ENCODE measurements around the gene ITIH3. TPM values are rescaled to one million over a fixed set of nuclear protein-coding genes. Genes with fewer than 3 reads are reported as not detected.

The ITIH3 gene
- polyA plus RNA-seq, 1 donor from 2014 or later: not detected

GRCh38 chr3:52789746-52790040 lies 4.9 kb upstream of the ITIH3 start:
- Histone ChIP-seq H3K9me2 (ENCODE audit: insufficient read depth, low read length) (no peaks in the 10 kb centered on the region), H3K79me2 (replicated peaks; ENCODE audit: insufficient read depth, low read length) (no peaks in the 10 kb centered on the region), H3K27ac (ENCODE audit: low read length) (no peak overlapping the region), H2AFZ (ENCODE audit: low read depth, low read length) (no peak overlapping the region), H4K20me1 (ENCODE audit: insufficient read depth) (no peaks in the 10 kb centered on the region), H3K4me3 (ENCODE audit: low read length) (no peak overlapping the region), H3K4me2 (ENCODE audit: low read length) (no peak overlapping the region), H3F3A (ENCODE audit: insufficient read depth, low read length, poor library complexity, severe bottlenecking) (no peaks in the 10 kb centered on the region), H3K36me3 (ENCODE audit: insufficient read depth, low read length) (no peaks in the 10 kb centered on the region), H3K9ac (ENCODE audit: low read length) (no peak overlapping the region), H3K27me3 (ENCODE audit: insufficient read depth, low read depth, low read length) (no peaks in the 10 kb centered on the region), H3K9me3 (ENCODE audit: low read length) (no peaks in the 10 kb centered on the region)
- TF ChIP-seq MXI1 (conservative IDR thresholded peaks at IDR 0.05; ENCODE audit: poor library complexity, severe bottlenecking) (no peak), CTCF (IDR thresholded peaks at IDR 0.05; ENCODE audit: poor library complexity, severe bottlenecking) (no peak), RAD21 (conservative IDR thresholded peaks at IDR 0.05) (no peak), EZH2 (IDR thresholded peaks at IDR 0.05; ENCODE audit: borderline replicate concordance, insufficient read depth, low read length, poor library complexity, severe bottlenecking) (no peak), SMC3 (conservative IDR thresholded peaks at IDR 0.05; ENCODE audit: poor library complexity) (no peak), POLR2AphosphoS5 (IDR thresholded peaks at IDR 0.05) (no peak), EP300 (conservative IDR thresholded peaks at IDR 0.05; ENCODE audit: poor library complexity, severe bottlenecking) (no peak), TAF1 (IDR thresholded peaks at IDR 0.05; ENCODE audit: low read depth) (no peak), REST (IDR thresholded peaks at IDR 0.05; ENCODE audit: borderline replicate concordance) (no peak)

GRCh38 chr3:52790337-52790736 lies 4.3 kb upstream of the ITIH3 start:
- Histone ChIP-seq H3F3A (ENCODE audit: insufficient read depth, low read length, poor library complexity, severe bottlenecking) (no peaks in the 10 kb centered on the region), H2AFZ (ENCODE audit: low read depth, low read length) (no peak overlapping the region), H3K36me3 (ENCODE audit: insufficient read depth, low read length) (no peaks in the 10 kb centered on the region), H3K27me3 (ENCODE audit: insufficient read depth, low read depth, low read length) (no peaks in the 10 kb centered on the region), H3K9me2 (ENCODE audit: insufficient read depth, low read length) (no peaks in the 10 kb centered on the region), H3K4me3 (ENCODE audit: low read length) (no peak overlapping the region), H3K9ac (ENCODE audit: low read length) (no peak overlapping the region), H3K27ac (ENCODE audit: low read length) (no peak overlapping the region), H3K79me2 (replicated peaks; ENCODE audit: insufficient read depth, low read length) (no peaks in the 10 kb centered on the region), H3K4me2 (ENCODE audit: low read length) (no peak overlapping the region), H3K9me3 (ENCODE audit: low read length) (no peaks in the 10 kb centered on the region), H4K20me1 (ENCODE audit: insufficient read depth) (no peaks in the 10 kb centered on the region)
- TF ChIP-seq EZH2 (IDR thresholded peaks at IDR 0.05; ENCODE audit: borderline replicate concordance, insufficient read depth, low read length, poor library complexity, severe bottlenecking) (no peak), POLR2AphosphoS5 (IDR thresholded peaks at IDR 0.05) (no peak), TAF1 (IDR thresholded peaks at IDR 0.05; ENCODE audit: low read depth) (no peak)

GRCh38 chr3:52790741-52791140 lies 3.9 kb upstream of the ITIH3 start:
- H3K27me3 ChIP-seq (ENCODE audit: insufficient read depth, low read depth, low read length): no peaks in the 10 kb centered on the region
- no peaks in the 10 kb centered on the region for H3K36me3 ChIP-seq (ENCODE audit: insufficient read depth, low read length)
- H3K27ac ChIP-seq (ENCODE audit: low read length): no peak overlapping the region
- H3K79me2 ChIP-seq (replicated peaks; ENCODE audit: insufficient read depth, low read length): no peaks in the 10 kb centered on the region
- H3K9me3 ChIP-seq (ENCODE audit: low read length): no peaks in the 10 kb centered on the region
- H4K20me1 ChIP-seq (ENCODE audit: insufficient read depth): no peaks in the 10 kb centered on the region
- no peaks in the 10 kb centered on the region for H3F3A ChIP-seq (ENCODE audit: insufficient read depth, low read length, poor library complexity, severe bottlenecking)
- H3K9me2 ChIP-seq (ENCODE audit: insufficient read depth, low read length): no peaks in the 10 kb centered on the region
- H3K9ac ChIP-seq (ENCODE audit: low read length): no peak overlapping the region
- H3K4me2 ChIP-seq (ENCODE audit: low read length): no peak overlapping the region
- TF ChIP-seq EZH2 (IDR thresholded peaks at IDR 0.05; ENCODE audit: borderline replicate concordance, insufficient read depth, low read length, poor library complexity, severe bottlenecking) (no peak), RAD21 (conservative IDR thresholded peaks at IDR 0.05) (no peak), SMC3 (conservative IDR thresholded peaks at IDR 0.05; ENCODE audit: poor library complexity) (no peak), MXI1 (conservative IDR thresholded peaks at IDR 0.05; ENCODE audit: poor library complexity, severe bottlenecking) (no peak), POLR2AphosphoS5 (IDR thresholded peaks at IDR 0.05) (no peak), EP300 (conservative IDR thresholded peaks at IDR 0.05; ENCODE audit: poor library complexity, severe bottlenecking) (no peak), CTCF (IDR thresholded peaks at IDR 0.05; ENCODE audit: poor library complexity, severe bottlenecking) (no peak)
- H2AFZ ChIP-seq (ENCODE audit: low read depth, low read length): no peak overlapping the region
- no peak overlapping the region for H3K4me3 ChIP-seq (ENCODE audit: low read length)

Data from neural cell (in vitro differentiated cells).